NCI-H526 treated with DMSO at 0.1 percent for 48 hours (cell line): ENCODE measurements around the gene SIK3.
"Not testable (repeated sequence)": the region's sequence is repeated elsewhere in the genome, so short reads cannot be mapped to it uniquely, and the experiment has no call there.

Experiments used
- DNase-seq: peaks from one replicate; lab custom pipeline; 2025; lab: John Stamatoyannopoulos, UW

The SIK3 gene

GRCh38 chr11:117098269-117099232 is at the start of gene SIK3:
TSS of gene SIK3 (minus strand) at chr11:117098428. CDS start at chr11:117098415, 13 bp downstream.
- DNase-seq = peak; percentile 93

GRCh38 chr11:117146521-117146920 is 48.3 kb upstream of the SIK3 start:
- no peak for DNase-seq

GRCh38 chr11:117145393-117145761 is 47.1 kb upstream of the SIK3 start:
- peak; percentile 59 for DNase-seq

- DNase-seq = peak; percentile 81
Observed at GRCh38 chr11:117144477-117145392, 46.5 kb upstream of the SIK3 start.

GRCh38 chr11:117143871-117144476 is 45.7 kb upstream of the SIK3 start, which contains the start of gene PAFAH1B2:
TSS of gene PAFAH1B2 (plus strand) at chr11:117144287. CDS start at chr11:117152448, 8,161 bp downstream.
- DNase-seq = peak; percentile 99

GRCh38 chr11:117143390-117143789 is 45.2 kb upstream of the SIK3 start:
- DNase-seq = peak; percentile 87

GRCh38 chr11:117137223-117138086 is 39.2 kb upstream of the SIK3 start:
- not testable (repeated sequence) for DNase-seq

- DNase-seq = not testable (repeated sequence)
Observed at GRCh38 chr11:117134979-117135378, 36.8 kb upstream of the SIK3 start.

- no peak for DNase-seq
Observed at GRCh38 chr11:117134431-117134830, 36.2 kb upstream of the SIK3 start.

GRCh38 chr11:117130879-117131278 is 32.7 kb upstream of the SIK3 start:
- DNase-seq = no peak

GRCh38 chr11:117130396-117130795 is 32.2 kb upstream of the SIK3 start:
- DNase-seq = not testable (repeated sequence)

GRCh38 chr11:117128289-117128688 is 30.1 kb upstream of the SIK3 start:
- no peak for DNase-seq

- DNase-seq = peak; percentile 67
Observed at GRCh38 chr11:117127171-117127901, 29.1 kb upstream of the SIK3 start.

GRCh38 chr11:117126223-117126965 is 28.2 kb upstream of the SIK3 start:
- no peak for DNase-seq

- DNase-seq = no peak
Observed at GRCh38 chr11:117122556-117122955, 24.3 kb upstream of the SIK3 start.

GRCh38 chr11:117121176-117121575 is 22.9 kb upstream of the SIK3 start:
- DNase-seq = no peak

- DNase-seq = no peak
Observed at GRCh38 chr11:117117681-117118080, 19.5 kb upstream of the SIK3 start.

GRCh38 chr11:117112939-117113338 is 14.7 kb upstream of the SIK3 start:
- not testable (repeated sequence) for DNase-seq

GRCh38 chr11:117112497-117112896 is 14.3 kb upstream of the SIK3 start:
- not testable (repeated sequence) for DNase-seq
